Measurements from ENCODE around the gene PTCSC3.

The PTCSC3 gene

DNA sequence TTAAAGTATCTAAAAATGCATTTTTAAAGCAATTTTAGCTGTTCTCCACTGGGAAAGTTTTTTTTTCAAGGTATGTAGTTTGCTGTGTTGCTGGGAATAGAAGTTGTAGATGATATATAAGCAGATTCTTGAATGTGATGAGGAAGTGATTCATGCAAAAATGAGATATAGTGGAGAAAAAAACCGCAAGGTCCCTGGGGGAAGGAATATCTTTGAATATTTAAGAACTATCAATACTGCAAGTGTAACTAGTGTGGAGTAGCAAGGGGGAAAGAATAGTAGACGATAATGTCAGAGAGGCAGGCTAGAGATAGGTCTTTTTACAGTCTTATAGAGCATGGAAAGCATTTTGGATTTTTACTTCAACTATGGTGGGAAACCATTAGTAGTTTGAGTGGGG is 42.5 kb downstream of the PTCSC3 start:
- TF ChIP-seq, protein P1, sequence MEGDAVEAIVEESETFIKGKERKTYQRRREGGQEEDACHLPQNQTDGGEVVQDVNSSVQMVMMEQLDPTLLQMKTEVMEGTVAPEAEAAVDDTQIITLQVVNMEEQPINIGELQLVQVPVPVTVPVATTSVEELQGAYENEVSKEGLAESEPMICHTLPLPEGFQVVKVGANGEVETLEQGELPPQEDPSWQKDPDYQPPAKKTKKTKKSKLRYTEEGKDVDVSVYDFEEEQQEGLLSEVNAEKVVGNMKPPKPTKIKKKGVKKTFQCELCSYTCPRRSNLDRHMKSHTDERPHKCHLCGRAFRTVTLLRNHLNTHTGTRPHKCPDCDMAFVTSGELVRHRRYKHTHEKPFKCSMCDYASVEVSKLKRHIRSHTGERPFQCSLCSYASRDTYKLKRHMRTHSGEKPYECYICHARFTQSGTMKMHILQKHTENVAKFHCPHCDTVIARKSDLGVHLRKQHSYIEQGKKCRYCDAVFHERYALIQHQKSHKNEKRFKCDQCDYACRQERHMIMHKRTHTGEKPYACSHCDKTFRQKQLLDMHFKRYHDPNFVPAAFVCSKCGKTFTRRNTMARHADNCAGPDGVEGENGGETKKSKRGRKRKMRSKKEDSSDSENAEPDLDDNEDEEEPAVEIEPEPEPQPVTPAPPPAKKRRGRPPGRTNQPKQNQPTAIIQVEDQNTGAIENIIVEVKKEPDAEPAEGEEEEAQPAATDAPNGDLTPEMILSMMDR (IDR thresholded peaks at IDR 0.05) = no peak

DNA sequence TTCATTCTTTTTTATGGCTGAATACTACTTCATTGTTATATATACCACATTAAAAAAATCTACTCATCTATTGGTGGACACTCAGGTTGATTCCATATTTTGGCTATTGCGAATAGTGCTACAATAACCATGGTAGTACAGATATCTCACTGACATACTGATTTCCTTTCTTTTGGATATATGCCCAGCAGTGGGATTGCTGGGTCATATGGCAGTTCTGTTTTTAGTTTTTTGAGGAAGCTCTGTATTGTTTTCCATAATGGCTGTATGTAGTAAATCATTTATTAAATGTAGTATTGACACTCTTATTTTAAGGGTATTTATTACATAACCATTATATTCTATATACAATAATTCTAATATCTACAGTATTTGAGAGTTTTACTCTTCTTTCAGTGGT is 43.7 kb downstream of the PTCSC3 start:
- TF ChIP-seq, protein P1 (IDR thresholded peaks at IDR 0.05) = no peak

DNA sequence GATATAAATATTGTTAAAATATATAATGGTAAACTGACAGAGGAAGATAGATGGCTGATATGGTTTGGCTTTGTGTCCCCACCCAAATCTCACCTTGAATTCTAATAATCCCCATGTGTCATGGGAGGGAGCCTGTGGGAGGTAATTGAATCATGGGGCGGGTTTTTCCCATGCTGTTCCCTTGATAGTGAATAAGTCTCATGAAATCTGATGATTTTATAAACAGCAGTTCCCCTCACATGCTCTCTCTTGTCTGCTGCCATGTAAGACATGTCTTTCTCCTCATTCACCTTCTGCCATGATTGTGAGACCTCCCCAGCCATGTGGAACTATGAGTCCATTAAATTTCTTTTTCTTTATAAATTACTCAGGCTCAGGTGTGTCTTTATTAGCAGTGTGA is 46.3 kb downstream of the PTCSC3 start:
- TF ChIP-seq, protein P1 (IDR thresholded peaks at IDR 0.05) = no peak

DNA sequence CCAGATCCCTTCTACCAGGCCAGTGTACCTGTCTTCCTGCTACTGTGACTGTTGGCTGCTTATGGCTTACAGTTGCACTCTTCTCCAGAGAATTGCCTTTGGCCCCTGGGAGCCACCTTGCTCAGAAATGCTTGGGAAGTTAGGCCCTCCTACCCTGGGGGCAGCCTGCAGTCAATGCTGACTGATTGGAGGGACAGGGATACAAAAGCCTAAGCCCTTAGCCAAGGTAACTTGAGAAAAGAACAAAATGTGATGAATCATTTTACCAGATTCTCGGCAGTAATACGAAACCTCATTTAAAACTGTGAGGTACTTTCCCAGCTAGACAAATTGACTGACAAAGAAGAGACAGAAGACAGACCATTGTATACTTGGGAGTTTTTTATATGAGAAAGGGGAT is 47.3 kb downstream of the PTCSC3 start:
- TF ChIP-seq, protein P1 (IDR thresholded peaks at IDR 0.05) = no peak

DNA sequence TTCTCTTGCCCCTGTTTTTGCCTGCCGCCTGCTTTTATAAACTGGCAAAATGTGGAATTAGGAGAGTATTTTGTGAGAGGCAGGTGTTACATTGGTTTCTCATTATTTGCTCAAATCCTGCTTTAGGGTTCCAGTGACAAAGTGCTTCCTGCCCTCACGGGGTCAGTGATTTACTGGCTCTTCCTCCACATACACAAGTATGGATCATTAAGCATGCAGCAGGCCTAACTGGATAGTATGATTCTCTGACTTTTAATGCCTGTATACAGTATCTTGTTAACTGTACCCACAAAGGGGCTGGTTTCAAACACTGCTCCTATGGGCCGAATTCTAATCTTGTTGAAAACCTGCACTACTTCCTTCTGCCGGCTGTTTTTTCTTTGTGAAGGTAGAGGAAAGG is 63.2 kb downstream of the PTCSC3 start:
- TF ChIP-seq, protein P1 (IDR thresholded peaks at IDR 0.05) = no peak

DNA sequence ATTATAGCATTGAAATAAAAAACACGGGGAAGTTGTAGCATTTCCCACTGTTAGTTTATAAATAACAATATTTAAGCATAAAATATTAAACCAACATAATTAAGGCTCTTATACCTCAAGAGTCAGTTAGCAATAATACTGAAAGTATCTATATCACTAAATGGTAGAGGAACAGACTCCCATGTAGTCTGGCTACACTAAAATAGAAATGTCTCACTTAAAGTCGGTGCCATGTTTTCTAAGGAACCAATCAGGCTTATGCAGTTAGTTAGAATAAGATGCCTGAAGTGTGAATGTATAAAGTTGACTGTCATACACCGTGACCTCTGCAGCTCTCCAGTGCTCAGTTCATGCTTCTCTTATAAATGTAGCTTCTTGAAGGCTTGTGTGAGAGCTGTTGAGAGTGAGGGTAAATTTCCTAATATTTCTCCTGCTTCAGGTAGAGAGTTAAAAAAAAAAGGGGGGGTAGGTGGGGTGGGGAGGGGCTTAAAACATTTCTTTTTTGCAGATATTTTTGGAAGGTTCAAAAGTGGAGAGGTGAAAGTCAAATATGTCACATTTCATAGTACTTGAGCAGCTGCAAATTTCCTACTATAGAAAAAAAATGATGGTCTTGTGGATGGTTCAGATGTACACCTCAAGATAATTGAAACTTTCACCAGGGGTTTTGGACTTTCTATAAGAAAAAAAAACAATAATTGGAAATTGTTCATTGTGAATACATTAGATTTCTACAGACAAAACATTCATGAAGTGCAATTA is 64.5 kb downstream of the PTCSC3 start:
- TF ChIP-seq, protein P1 (IDR thresholded peaks at IDR 0.05) = no peak

DNA sequence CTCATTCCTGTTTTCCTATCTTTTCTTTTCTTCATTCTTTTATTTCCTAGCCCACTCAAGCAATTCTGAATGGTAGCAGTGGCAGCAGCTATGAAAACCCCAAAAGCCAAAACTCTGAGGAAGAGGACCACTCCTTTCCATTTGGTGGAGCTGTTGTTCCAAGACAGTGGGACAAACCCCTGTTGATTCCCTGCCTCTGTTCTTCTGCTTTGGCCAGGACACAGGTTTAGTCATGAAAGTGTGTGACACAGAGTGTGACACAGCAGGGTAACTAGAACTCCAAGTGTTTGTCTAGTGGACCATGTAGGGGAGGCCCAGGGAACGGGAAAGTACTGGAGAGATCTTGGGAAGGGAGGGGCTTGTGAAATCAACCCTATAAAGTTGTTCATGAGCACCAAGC is 71.1 kb downstream of the PTCSC3 start:
- TF ChIP-seq, protein P1 (IDR thresholded peaks at IDR 0.05) = 0 out of 2 replicates have a peak, but pooled peaks have one; percentile 12

DNA sequence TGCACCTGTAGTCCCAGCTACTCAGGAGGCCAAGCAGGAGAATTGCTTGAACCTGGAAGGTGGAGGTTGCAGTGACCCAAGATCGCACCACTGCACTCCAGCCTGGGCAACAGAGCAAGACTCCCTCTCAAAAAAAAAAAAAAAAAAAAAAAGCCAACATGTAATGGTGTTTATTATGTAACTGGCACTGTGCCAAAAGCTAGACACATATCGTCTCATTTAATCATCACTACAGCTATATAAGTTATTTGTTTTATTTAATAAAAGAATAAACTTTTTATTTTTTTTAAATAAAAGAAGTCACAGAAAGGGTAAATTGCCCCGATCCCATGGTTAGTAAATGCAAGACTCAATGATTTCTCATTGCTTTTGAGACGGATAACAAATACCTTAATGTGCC is 76.9 kb downstream of the PTCSC3 start:
- TF ChIP-seq, protein P1 (IDR thresholded peaks at IDR 0.05) = no peak

All from LNCAP (cell line).